ENCODE measurements around the gene SYT15.
"Not testable (repeated sequence)": the region's sequence is repeated elsewhere in the genome, so short reads cannot be mapped to it uniquely, and the experiment has no call there.

DNA sequence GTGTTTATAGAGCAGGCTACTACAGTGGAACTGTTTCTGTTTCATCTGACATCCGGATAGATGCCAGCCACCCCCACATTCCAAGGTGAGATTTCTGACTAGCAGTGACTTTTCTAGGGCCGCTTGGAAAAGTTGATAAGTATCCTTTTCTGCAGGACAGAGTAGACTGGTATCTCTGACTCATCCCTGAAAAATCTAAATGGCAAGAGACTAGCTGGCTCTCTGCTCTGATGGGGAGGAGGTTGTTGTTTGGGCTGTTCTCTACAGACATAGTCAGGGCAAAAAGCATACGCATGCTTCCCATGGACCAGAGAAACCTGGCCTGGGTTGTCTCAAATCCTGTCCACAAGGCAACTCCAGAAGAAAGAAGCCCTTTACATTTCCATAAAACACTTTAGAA, 10.7 kb downstream of the SYT15 start:
- not testable (repeated sequence) for TF ChIP-seq POLR2A (IDR thresholded peaks at IDR 0.05; ENCODE audit: low read depth, low read length); CHD1 (IDR thresholded peaks at IDR 0.05; ENCODE audit: low read depth, low read length); MXI1 (IDR thresholded peaks at IDR 0.05; ENCODE audit: borderline replicate concordance, low read depth, low read length); SMC3 (IDR thresholded peaks at IDR 0.05; ENCODE audit: low read depth, low read length); MAFK (IDR thresholded peaks at IDR 0.05; ENCODE audit: low read depth, low read length); MAZ (IDR thresholded peaks at IDR 0.05; ENCODE audit: borderline replicate concordance, low read depth, low read length); RCOR1 (IDR thresholded peaks at IDR 0.05; ENCODE audit: insufficient replicate concordance, low read length); RFX5 (IDR thresholded peaks at IDR 0.05; ENCODE audit: low read depth, low read length); RAD21 (IDR thresholded peaks at IDR 0.05; ENCODE audit: low read length)
- TF ChIP-seq, protein P1, sequence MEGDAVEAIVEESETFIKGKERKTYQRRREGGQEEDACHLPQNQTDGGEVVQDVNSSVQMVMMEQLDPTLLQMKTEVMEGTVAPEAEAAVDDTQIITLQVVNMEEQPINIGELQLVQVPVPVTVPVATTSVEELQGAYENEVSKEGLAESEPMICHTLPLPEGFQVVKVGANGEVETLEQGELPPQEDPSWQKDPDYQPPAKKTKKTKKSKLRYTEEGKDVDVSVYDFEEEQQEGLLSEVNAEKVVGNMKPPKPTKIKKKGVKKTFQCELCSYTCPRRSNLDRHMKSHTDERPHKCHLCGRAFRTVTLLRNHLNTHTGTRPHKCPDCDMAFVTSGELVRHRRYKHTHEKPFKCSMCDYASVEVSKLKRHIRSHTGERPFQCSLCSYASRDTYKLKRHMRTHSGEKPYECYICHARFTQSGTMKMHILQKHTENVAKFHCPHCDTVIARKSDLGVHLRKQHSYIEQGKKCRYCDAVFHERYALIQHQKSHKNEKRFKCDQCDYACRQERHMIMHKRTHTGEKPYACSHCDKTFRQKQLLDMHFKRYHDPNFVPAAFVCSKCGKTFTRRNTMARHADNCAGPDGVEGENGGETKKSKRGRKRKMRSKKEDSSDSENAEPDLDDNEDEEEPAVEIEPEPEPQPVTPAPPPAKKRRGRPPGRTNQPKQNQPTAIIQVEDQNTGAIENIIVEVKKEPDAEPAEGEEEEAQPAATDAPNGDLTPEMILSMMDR (conservative IDR thresholded peaks at IDR 0.05; ENCODE audit: low read depth, low read length) = not testable (repeated sequence)
- TF ChIP-seq, protein P2, sequence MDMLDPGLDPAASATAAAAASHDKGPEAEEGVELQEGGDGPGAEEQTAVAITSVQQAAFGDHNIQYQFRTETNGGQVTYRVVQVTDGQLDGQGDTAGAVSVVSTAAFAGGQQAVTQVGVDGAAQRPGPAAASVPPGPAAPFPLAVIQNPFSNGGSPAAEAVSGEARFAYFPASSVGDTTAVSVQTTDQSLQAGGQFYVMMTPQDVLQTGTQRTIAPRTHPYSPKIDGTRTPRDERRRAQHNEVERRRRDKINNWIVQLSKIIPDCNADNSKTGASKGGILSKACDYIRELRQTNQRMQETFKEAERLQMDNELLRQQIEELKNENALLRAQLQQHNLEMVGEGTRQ (IDR thresholded peaks at IDR 0.05; ENCODE audit: low read depth, low read length) = not testable (repeated sequence)

All from IMR-90 (cell line).